GM12801 (cell line): ENCODE data around the gene EPM2AIP1.

Experiments
- TF ChIP-seq, protein P1 (sequence below): IDR thresholded peaks from one replicate; pipeline ENCODE4 v1.5.1; 2011; ENCODE audit warnings: control low read depth; ENCODE audit not compliant: insufficient read length; ENCODE audit errors: extremely low read depth

Gene EPM2AIP1

DNA sequence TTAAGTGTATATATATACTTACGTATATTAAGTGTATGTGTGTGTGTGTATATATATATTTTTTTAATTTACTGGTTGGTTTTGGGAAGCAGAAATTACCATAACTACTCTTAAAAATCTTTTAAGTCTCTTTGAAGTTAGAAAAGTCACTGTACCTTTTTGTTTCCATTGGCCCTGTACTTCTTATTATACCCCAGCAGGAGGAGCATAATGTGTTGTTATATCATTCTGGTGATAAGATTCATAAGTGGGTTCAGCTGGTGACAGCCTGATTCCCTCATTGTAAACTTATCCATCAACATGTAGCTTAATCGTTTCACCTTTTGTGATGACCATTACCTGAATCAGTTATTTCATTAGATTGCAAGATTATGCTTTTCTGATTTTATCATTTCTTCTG is 31.2 kb upstream of the EPM2AIP1 start:
- TF ChIP-seq, protein P1, sequence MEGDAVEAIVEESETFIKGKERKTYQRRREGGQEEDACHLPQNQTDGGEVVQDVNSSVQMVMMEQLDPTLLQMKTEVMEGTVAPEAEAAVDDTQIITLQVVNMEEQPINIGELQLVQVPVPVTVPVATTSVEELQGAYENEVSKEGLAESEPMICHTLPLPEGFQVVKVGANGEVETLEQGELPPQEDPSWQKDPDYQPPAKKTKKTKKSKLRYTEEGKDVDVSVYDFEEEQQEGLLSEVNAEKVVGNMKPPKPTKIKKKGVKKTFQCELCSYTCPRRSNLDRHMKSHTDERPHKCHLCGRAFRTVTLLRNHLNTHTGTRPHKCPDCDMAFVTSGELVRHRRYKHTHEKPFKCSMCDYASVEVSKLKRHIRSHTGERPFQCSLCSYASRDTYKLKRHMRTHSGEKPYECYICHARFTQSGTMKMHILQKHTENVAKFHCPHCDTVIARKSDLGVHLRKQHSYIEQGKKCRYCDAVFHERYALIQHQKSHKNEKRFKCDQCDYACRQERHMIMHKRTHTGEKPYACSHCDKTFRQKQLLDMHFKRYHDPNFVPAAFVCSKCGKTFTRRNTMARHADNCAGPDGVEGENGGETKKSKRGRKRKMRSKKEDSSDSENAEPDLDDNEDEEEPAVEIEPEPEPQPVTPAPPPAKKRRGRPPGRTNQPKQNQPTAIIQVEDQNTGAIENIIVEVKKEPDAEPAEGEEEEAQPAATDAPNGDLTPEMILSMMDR, result no peak

DNA sequence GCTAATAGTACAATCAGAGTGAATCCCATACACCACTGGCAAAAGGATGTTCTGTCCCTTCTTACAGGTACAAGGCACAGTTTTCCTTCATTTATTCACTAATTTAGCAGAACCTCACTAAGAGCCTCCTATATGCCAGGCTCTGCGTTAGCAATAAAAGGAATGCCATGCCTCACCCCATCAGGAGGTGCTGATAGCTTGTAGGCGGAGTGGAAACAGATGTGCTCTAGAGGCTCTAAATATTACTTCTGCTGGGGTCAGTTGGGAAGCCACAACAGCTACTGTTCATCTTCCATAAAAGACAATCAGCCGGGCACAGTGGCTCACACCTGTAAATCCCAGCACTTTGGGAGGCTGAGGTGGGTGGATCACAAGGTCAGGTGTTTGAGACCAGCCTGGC is 24.8 kb upstream of the EPM2AIP1 start:
- TF ChIP-seq, protein P1, result no peak

DNA sequence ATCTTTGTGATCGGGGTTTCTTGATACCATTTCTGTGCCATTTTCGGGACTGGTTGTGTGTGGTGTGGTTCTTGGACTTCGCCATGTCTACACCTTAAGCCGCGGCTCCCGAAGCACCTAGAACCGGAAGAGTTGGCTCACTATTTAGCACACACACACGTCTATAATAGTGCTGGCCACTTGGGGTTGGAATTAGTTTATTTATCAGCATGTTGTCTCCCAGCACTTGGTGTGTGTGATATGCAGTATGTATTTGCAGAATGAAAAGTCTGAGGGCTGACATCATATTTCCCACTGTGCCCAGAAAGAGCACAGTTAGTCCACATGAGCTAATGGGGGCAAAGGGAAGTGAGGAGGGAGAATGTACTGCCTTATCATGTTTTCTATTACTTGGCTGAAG is 24.0 kb upstream of the EPM2AIP1 start:
- TF ChIP-seq, protein P1, result no peak

DNA sequence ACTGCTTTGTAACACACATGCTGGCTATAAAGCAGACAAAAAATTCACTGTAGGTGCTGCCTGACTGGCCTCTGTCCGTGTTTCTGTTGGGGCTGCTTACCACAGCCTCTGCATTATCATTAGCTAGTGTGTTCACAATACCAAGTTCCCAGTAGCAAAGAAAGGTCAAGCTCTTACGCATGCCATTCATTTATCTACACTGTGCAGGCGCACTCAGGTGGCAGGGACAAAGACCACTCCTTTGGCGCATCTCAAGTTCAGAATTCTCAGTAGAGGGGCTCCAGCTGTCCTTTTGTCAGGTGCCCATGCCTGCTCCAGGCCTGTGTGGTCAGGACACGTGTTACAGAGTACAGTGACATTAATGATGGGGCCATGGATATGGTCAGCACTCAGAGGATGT is 22.7 kb upstream of the EPM2AIP1 start:
- TF ChIP-seq, protein P1, result no peak

DNA sequence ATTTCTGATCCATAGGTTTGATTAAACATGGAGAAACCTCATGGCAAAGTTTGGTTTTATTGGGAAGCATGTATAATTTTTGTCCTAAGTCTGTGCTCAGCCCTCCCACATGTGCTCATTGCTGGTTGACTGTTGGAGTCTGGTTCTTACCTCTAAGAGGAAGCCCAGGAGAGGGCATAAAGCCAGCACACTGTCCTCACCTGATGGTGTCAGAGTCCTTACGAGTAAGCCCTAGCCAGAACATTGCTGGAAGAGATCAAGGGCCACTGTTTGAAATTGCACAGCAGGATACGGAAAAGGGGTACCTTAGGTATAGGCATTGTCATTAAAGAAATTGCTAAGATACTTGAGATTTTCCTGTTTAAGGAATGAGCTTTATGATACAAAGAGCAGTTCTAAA is 21.7 kb upstream of the EPM2AIP1 start:
- TF ChIP-seq, protein P1, result no peak

DNA sequence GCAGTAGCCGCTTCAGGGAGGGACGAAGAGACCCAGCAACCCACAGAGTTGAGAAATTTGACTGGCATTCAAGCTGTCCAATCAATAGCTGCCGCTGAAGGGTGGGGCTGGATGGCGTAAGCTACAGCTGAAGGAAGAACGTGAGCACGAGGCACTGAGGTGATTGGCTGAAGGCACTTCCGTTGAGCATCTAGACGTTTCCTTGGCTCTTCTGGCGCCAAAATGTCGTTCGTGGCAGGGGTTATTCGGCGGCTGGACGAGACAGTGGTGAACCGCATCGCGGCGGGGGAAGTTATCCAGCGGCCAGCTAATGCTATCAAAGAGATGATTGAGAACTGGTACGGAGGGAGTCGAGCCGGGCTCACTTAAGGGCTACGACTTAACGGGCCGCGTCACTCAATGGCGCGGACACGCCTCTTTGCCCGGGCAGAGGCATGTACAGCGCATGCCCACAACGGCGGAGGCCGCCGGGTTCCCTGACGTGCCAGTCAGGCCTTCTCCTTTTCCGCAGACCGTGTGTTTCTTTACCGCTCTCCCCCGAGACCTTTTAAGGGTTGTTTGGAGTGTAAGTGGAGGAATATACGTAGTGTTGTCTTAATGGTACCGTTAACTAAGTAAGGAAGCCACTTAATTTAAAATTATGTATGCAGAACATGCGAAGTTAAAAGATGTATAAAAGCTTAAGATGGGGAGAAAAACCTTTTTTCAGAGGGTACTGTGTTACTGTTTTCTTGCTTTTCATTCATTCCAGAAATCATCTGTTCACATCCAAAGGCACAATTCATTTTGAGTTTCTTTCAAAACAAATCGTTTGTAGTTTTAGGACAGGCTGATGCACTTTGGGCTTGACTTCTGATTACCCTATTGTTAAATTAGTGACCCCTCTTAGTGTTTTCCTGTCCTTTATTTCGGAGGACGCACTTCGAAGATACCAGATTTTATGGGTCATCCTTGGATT is 674 bp upstream of the EPM2AIP1 start, which contains the start of gene MLH1:
Gene MLH1 (plus strand): TSS at position 193 of the 958 bp plus-strand sequence. CDS start 30 bp downstream, at position 223.
- TF ChIP-seq, protein P1, result no peak

DNA sequence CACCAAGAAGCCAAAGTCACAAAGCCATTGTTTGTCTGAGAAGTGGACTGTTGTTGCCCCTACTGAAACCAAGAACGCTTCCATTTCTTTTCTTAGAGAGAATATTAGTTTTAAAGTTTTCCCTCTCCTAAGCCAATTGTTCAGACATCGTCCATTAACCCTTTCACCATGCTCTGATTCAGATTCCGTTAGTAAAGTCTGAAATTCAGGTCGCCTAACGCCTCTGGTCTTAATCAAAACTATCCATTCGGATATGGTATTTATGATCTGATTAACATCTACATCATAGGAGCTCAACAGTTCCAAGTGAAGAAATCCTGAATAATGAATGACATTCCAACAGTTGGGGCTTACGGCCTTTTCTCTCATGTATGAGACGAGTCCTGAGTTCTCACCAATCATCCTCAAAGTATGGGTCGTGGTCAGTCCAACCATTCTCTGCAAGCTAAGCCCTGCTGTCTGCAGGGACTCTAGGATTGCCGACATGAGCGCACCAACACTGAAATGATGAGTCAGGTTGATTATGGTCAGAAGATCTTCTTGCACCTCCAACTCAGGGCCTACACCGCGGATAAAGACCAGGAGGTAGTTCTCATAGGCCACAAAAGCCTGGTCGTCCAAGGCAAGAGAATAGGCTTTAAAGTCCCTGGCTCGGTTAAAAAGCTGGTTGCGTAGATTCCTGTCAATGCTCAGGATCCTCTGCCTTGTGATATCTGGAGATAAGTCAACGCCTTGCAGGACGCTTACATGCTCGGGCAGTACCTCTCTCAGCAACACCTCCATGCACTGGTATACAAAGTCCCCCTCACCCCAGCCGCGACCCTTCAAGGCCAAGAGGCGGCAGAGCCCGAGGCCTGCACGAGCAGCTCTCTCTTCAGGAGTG is 767 bp downstream of the EPM2AIP1 start:
- TF ChIP-seq, protein P1, result no peak
